NCI-H226 (cell line): ENCODE data around the gene JAG1.

Experiments
- DNase-seq: peaks from one replicate; pipeline ENCODE4 v3.0.0-alpha.2; 2015

The JAG1 gene

GRCh38 chr20:10699489-10699888 lies 25.7 kb upstream of the JAG1 start:
- no peak for DNase-seq

GRCh38 chr20:10696650-10697049 lies 22.9 kb upstream of the JAG1 start:
- DNase-seq = no peak

- no peak for DNase-seq
Measured at GRCh38 chr20:10689385-10689784, 15.6 kb upstream of the JAG1 start.

- no peak for DNase-seq
Measured at GRCh38 chr20:10687895-10688294, 14.1 kb upstream of the JAG1 start.

- no peak for DNase-seq
Measured at GRCh38 chr20:10686356-10687133, 12.7 kb upstream of the JAG1 start.

- DNase-seq = no peak
Measured at GRCh38 chr20:10683537-10683936, 9.7 kb upstream of the JAG1 start.

GRCh38 chr20:10682939-10683338 lies 9.1 kb upstream of the JAG1 start:
- no peak for DNase-seq

- no peak for DNase-seq
Measured at GRCh38 chr20:10681494-10681893, 7.7 kb upstream of the JAG1 start.

- no peak for DNase-seq
Measured at GRCh38 chr20:10680571-10680970, 6.8 kb upstream of the JAG1 start.

- no peak for DNase-seq
Measured at GRCh38 chr20:10679269-10679668, 5.5 kb upstream of the JAG1 start.

- DNase-seq = no peak
Measured at GRCh38 chr20:10676518-10676917, 2.7 kb upstream of the JAG1 start.

- no peak for DNase-seq
Measured at GRCh38 chr20:10675450-10675848, 1.6 kb upstream of the JAG1 start.

GRCh38 chr20:10674684-10675449 lies 1.1 kb upstream of the JAG1 start:
- DNase-seq = peak; percentile 15

GRCh38 chr20:10673176-10673841 lies 490 bp downstream of the JAG1 start:
- DNase-seq = no peak

GRCh38 chr20:10672624-10673127 lies 1.1 kb downstream of the JAG1 start:
- peak; percentile 6 for DNase-seq

GRCh38 chr20:10671919-10672623 lies 1.7 kb downstream of the JAG1 start:
- peak; percentile 8 for DNase-seq

- peak; percentile 88 for DNase-seq
Measured at GRCh38 chr20:10671221-10671918, 2.4 kb downstream of the JAG1 start.

- no peak for DNase-seq
Measured at GRCh38 chr20:10670501-10671220, 3.1 kb downstream of the JAG1 start.

- no peak for DNase-seq
Measured at GRCh38 chr20:10669843-10670446, 3.9 kb downstream of the JAG1 start.

GRCh38 chr20:10668677-10669368 lies 5.0 kb downstream of the JAG1 start:
- DNase-seq = no peak
